NB4 (cell line): ENCODE results near the gene TCP11X2.
"Not testable (repeated sequence)": the region's sequence is repeated elsewhere in the genome, so short reads cannot be mapped to it uniquely, and the experiment has no call there.

Source experiments
- POLR2A ChIP-seq: IDR thresholded peaks from 2 replicates; pipeline ENCODE4 v1.6.1; 2011; ENCODE audit warnings: mild to moderate bottlenecking; ENCODE audit not compliant: insufficient read length; ENCODE audit errors: extremely low read depth
- TF ChIP-seq, protein P1 (sequence below): IDR thresholded peaks from 2 replicates; pipeline ENCODE4 v1.6.1; 2011; ENCODE audit warnings: low read depth, low read length

DNA sequence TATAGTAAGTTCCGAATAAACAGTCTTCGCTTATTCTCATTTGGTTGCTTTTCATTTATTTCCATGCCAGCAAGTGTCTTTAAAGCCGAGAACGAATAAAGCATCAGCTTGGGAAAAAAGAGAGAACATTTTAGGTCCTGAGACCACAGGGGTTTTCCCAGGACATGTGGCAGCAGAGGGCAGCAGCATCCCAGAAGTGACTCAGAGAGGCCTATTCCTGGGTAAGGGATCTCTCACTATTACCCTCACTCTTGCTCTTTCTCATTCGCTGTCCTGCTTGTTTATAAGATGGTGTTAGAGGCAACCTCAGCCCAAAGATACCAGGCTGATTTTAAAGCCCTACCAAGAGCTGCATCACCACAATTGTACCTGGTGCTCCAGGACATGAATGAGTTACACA lies 7.2 kb upstream of the TCP11X2 start:
- TF ChIP-seq, protein P1, sequence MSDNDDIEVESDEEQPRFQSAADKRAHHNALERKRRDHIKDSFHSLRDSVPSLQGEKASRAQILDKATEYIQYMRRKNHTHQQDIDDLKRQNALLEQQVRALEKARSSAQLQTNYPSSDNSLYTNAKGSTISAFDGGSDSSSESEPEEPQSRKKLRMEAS: not testable (repeated sequence)
- TF ChIP-seq POLR2A: not testable (repeated sequence)
